Heart right ventricle (tissue), 16 donors: ENCODE data around the gene MAG. TPM values are rescaled to one million over a fixed set of nuclear protein-coding genes. Genes with fewer than 3 reads are reported as not detected.
A peak's percentile ranks its signal among the peaks of the same experiment; 100 is the strongest.

ENCODE experiments used
- ATAC-seq, 8 donors: fragments of 200-7000 bp; cut with Tn5 transposase; one replicate each; pipeline ENCODE4 v1.9.1; 2020; ENCODE audit warnings: mild to moderate bottlenecking in 8 of 8, moderate library complexity in 8 of 8, moderate number of reproducible peaks in 1 of 8
- DNase-seq, 2 donors: peaks; one replicate each; pipeline ENCODE4 v3.0.0-alpha.2; 2020
- H3K27ac ChIP-seq, 10 donors: fragments of 200-600 bp; sonication (generic) in 2 of 10; one replicate each; pipeline versions ENCODE4 v1.5.0 to v1.8.0; 2020 to 2022; ENCODE audit warnings: mild to moderate bottlenecking in 3 of 10
- H3K27me3 ChIP-seq, 7 donors: fragments of 200-600 bp; one replicate each; pipeline ENCODE4 v1.8.0; 2021 to 2022; ENCODE audit warnings: mild to moderate bottlenecking in 2 of 7
- H3K36me3 ChIP-seq, 9 donors: fragments of 200-600 bp; sonication (generic) in 1 of 9; one replicate each; pipeline versions ENCODE4 v1.5.0 to v1.8.0; 2020 to 2022; ENCODE audit warnings: mild to moderate bottlenecking in 2 of 9
- H3K4me1 ChIP-seq, 9 donors: fragments of 200-600 bp; sonication (generic) in 1 of 9; one replicate each; pipeline versions ENCODE4 v1.5.0 to v1.8.0; 2020 to 2022; ENCODE audit warnings: mild to moderate bottlenecking in 4 of 9
- H3K4me3 ChIP-seq, 10 donors: fragments of 200-600 bp; sonication (generic) in 2 of 10; one replicate each; pipeline versions ENCODE4 v1.5.0 to v1.8.0; 2020 to 2022; ENCODE audit warnings: mild to moderate bottlenecking in 7 of 10, moderate library complexity in 2 of 10
- H3K9me3 ChIP-seq, 11 donors: fragments of 200-600 bp in 10 of 11; sonication (generic) in 2 of 11; one replicate each; pipeline versions ENCODE4 v1.5.0 to v1.8.0; 2013 to 2022; ENCODE audit warnings: mild to moderate bottlenecking in 2 of 11, control low read depth in 1 of 11, moderate library complexity in 1 of 11
- CTCF ChIP-seq, 9 donors: fragments of 200-600 bp; sonication (generic) in 2 of 9; IDR thresholded peaks; one replicate each; pipeline versions ENCODE4 v1.5.0 to v1.8.0; 2021 to 2022; ENCODE audit warnings: antibody characterized with exemption in 9 of 9, mild to moderate bottlenecking in 5 of 9, moderate library complexity in 1 of 9
- WGBS, 2 donors: extraction: QIAGEN DNeasy Blood & Tissue Kit; methylation state at CpG; one replicate each; pipeline ENCODE4 v1.1.7; 2013; ENCODE audit warnings: inconsistent platforms in 1 of 2; 5-methylcytosine and 5-hydroxymethylcytosine counted together
- intact Hi-C, 10 donors: fragments of 100-400 bp; cut with DNase I; formaldehyde crosslinking; loops; one replicate each; pipeline versions ENCODE4 v1.11.1 to v1.14.2; 2022
- polyA plus RNA-seq, 2 donors: library from polyadenylated mRNA; stranded (reverse); fragments of 200-250 nt; gene quantifications; one replicate each; pipeline ENCODE4 v1.2.3, GENCODE V29; 2013
- total RNA-seq, 10 donors: library from RNA; stranded (reverse); fragmentation: NEBNext Ultra II Directional in 3 of 10; extraction: Animal tissue kit (Norgen Biotek cat#: 25700) in 3 of 10; gene quantifications; one replicate each; pipeline versions ENCODE4 v1.2.1 to v1.2.4, GENCODE V29; 2021 to 2023
- donor health status: Arrhythmogenic right ventricular cardiomyopathy.
- donor health status: ischemic (EF 13 %, LVEDD 7.1; RV severe dilation, severe dysfunction).
- donor health status: healthy with polysubstance abuse.
- donor health status: DM: no; HTN: yes; CAD: no.
- donor health status: DM: no; HTN: no; CAD: no.
- donor health status: ischemic (EF 25% LVEDD 6.9; RV normal size, moderate dysfunction).
- donor health status: ischemic (EF 25% LVEDD 5.7; RV mildly dilated, moderate dysfunction).
- donor health status: healthy.
- donor health status: DM: yes; HTN: yes; CAD: no.
- donor health status: Ischemic cardiomyopathy.
- donor health status: ischemic (EF 35%, LVEDD 5.7; RV mildly dilated, moderate dysfunction).
- donor health status: nonischemic (EF 11% LVEDD 7.7; RV severe dilation, severe dysfunction).
- donor health status: DM: yes; HTN: yes; CAD: no.
- donor health status: PGD.
- donor health status: ischemic (EF 29% LVEDD 5.4; RV normal size, mild dysfunction).
- donor health status: nonischemic (EF 23%, LVEDD 6.1; RV moderate dilation, normal function).

MAG gene
- total and polyA plus RNA-seq, 12 donors = 0.04 to 0.39 TPM; not detected in 10

DNA sequence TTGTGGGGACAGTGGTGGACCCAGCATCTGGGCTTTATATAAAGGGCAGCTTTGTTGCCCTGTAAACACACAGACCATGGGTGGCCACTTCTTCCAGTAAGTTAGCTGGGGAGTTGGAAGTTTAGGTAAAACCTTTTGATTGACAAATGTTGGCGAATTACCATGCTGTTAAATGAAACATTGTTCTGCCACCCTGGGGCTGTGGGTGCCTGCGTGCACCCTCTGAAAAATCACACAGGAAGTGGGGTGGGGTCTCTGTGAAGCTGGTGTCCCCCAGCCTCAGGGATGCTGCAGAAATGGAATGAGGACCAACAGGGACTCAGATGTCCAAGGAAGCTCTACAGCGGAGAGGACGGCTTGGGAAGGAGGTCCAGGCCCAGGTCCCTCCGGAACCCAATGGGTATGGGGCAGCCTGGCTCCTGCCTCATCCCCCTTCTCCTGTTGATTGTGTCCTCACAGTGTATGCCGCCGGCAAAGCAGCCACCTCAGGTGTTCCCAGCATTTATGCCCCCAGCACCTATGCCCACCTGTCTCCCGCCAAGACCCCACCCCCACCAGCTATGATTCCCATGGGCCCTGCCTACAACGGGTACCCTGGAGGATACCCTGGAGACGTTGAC is 26.0 kb upstream of the MAG start:
- Histone ChIP-seq H3K9me3 (no peaks in the 10 kb centered on the region), H3K4me1 (peaks cover 13 to 64% (median 44%) of the 10 kb centered on the region in 9 donors), H3K27ac (peak overlapping the region in 5 of 10 donors; percentile 7 to 99 (median 22)), H3K27me3 (no peaks in the 10 kb centered on the region), H3K36me3 (peaks cover 1 to 13% (median 8%) of the 10 kb centered on the region in 9 donors), H3K4me3 (no peak overlapping the region)
- ATAC-seq = peak in 1 of 8 donors; percentile 1
- intact Hi-C loops = loop anchor here in 6 of 10 donors (5.0 to 10.0 kb wide), 4 partner anchors 109 to 291 kb away; partner anchors contain the start of genes FXYD7 (in 3 of the 6), FXYD1 (in 2 of the 6) and LGI4 (in 2 of the 6)
- no peak for DNase-seq
- WGBS, 2 donors = 83 to 89% methylated on average over 10 of the region's 10 CpGs
- no peak for TF ChIP-seq CTCF (IDR thresholded peaks at IDR 0.05)

GRCh38 chr19:35266520-35267352 is 25.2 kb upstream of the MAG start:
- H3K27ac ChIP-seq = peak overlapping the region; percentile 87 to 100 (median 96)
- WGBS, 2 donors = 34 to 37% methylated on average over 39 of the region's 39 CpGs
- peak overlapping the region; percentile 62 to 99 (median 89) for H3K4me3 ChIP-seq
- intact Hi-C loops = loop anchor here in 6 of 10 donors (5.0 to 10.0 kb wide), 4 partner anchors 109 to 292 kb away; partner anchors contain the start of genes FXYD7 (in 3 of the 6), FXYD1 (in 2 of the 6) and LGI4 (in 2 of the 6)
- peak in 1 of 2 donors; percentile 55 for DNase-seq
- TF ChIP-seq CTCF (IDR thresholded peaks at IDR 0.05) = no peak
- H3K9me3 ChIP-seq = no peaks in the 10 kb centered on the region
- no peaks in the 10 kb centered on the region for H3K27me3 ChIP-seq
- peaks cover 13 to 59% (median 42%) of the 10 kb centered on the region in 9 donors for H3K4me1 ChIP-seq
- peaks cover 6 to 20% (median 16%) of the 10 kb centered on the region in 9 donors for H3K36me3 ChIP-seq
- peak; percentile 5 to 40 (median 24) for ATAC-seq

DNA sequence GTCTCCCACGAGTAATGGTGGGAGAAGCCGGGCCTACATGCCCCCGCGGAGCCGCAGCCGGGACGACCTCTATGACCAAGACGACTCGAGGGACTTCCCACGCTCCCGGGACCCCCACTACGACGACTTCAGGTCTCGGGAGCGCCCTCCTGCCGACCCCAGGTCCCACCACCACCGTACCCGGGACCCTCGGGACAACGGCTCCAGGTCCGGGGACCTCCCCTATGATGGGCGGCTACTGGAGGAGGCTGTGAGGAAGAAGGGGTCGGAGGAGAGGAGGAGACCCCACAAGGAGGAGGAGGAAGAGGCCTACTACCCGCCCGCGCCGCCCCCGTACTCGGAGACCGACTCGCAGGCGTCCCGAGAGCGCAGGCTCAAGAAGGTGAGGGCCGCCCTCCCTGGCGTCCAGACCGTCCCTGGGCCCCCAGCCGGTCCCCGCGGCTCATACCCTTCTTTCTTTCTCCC is 24.6 kb upstream of the MAG start:
- Histone ChIP-seq H3K36me3 (peaks cover 8 to 26% (median 21%) of the 10 kb centered on the region in 9 donors), H3K4me1 (peaks cover 13 to 54% (median 42%) of the 10 kb centered on the region in 9 donors), H3K27ac (peak overlapping the region; percentile 87 to 100 (median 96)), H3K9me3 (no peaks in the 10 kb centered on the region), H3K4me3 (peak overlapping the region; percentile 62 to 99 (median 89)), H3K27me3 (no peaks in the 10 kb centered on the region)
- WGBS, 2 donors = 0% methylated on average over 40 of the region's 40 CpGs
- peak; percentile 50 to 68 for DNase-seq
- intact Hi-C loops = loop anchor here in 6 of 10 donors (5.0 to 10.0 kb wide), 4 partner anchors 110 to 293 kb away; partner anchors contain the start of genes FXYD7 (in 3 of the 6), FXYD1 (in 2 of the 6) and LGI4 (in 2 of the 6)
- no peak for TF ChIP-seq CTCF (IDR thresholded peaks at IDR 0.05)
- peak; percentile 35 to 71 (median 58) for ATAC-seq
